Neural cell (in vitro differentiated cells): ENCODE measurements around the gene ROBO4. TPM values are rescaled to one million over a fixed set of nuclear protein-coding genes. Genes with fewer than 3 reads are reported as not detected.

ENCODE experiments used
- H2AFZ ChIP-seq: fragments of 200-600, 300-800 bp; sonication (generic), shearing (Covaris generic); 2 replicates; pipeline ENCODE4 v1.6.0; 2014; ENCODE audit warnings: low read depth, mild to moderate bottlenecking, antibody characterized with exemption, low read length, moderate library complexity
- H3F3A ChIP-seq: fragments of 200-600 bp; shearing (Covaris generic); 2 replicates; pipeline ENCODE4 v1.6.1; 2016; ENCODE audit warnings: mild to moderate bottlenecking, moderate library complexity, mixed read lengths, antibody characterized with exemption, low read length; ENCODE audit not compliant: insufficient read depth, poor library complexity, severe bottlenecking
- H3K27ac ChIP-seq: fragments of 200-600, 300-800 bp; sonication (generic), shearing (Covaris generic); 2 replicates; pipeline ENCODE4 v1.5.1; 2014; ENCODE audit warnings: mild to moderate bottlenecking, low read length, moderate library complexity
- H3K27me3 ChIP-seq: fragments of 300-800, 200-600 bp; sonication (generic), shearing (Covaris generic); 2 replicates; pipeline ENCODE4 v1.6.0; 2014; ENCODE audit warnings: mild to moderate bottlenecking, low read depth, low read length, moderate library complexity; ENCODE audit not compliant: insufficient read depth
- H3K36me3 ChIP-seq: fragments of 300-800, 200-600 bp; sonication (generic), shearing (Covaris generic); 2 replicates; pipeline ENCODE4 v1.5.1; 2014; ENCODE audit warnings: mild to moderate bottlenecking, antibody characterized with exemption, low read length, moderate library complexity; ENCODE audit not compliant: insufficient read depth
- H3K4me2 ChIP-seq: fragments of 300-800, 200-600 bp; sonication (generic), shearing (Covaris generic); 2 replicates; pipeline ENCODE4 v1.6.0; 2014; ENCODE audit warnings: mild to moderate bottlenecking, low read length
- H3K4me3 ChIP-seq: fragments of 300-800, 200-600 bp; sonication (generic), shearing (Covaris generic); 2 replicates; pipeline ENCODE4 v1.5.1; 2014; ENCODE audit warnings: mild to moderate bottlenecking, low read length, moderate library complexity
- H3K79me2 ChIP-seq: fragments of 200-600 bp; shearing (Covaris generic); replicated peaks from 2 replicates; pipeline ENCODE4 v1.6.0; 2014; ENCODE audit warnings: mild to moderate bottlenecking, low read length, moderate library complexity; ENCODE audit not compliant: insufficient read depth
- H3K9ac ChIP-seq: fragments of 300-800, 200-600 bp; sonication (generic), shearing (Covaris generic); 2 replicates; pipeline ENCODE4 v1.6.1; 2016; ENCODE audit warnings: mild to moderate bottlenecking, low read length, mixed read lengths
- H3K9me2 ChIP-seq: fragments of 200-600 bp; shearing (Covaris generic); 2 replicates; pipeline ENCODE4 v1.6.1; 2016; ENCODE audit warnings: mild to moderate bottlenecking, low read length, mixed read lengths; ENCODE audit not compliant: insufficient read depth
- H3K9me3 ChIP-seq: fragments of 200-600, 300-800 bp; sonication (generic), shearing (Covaris generic); 2 replicates; pipeline ENCODE4 v1.6.1; 2016; ENCODE audit warnings: mild to moderate bottlenecking, mixed run types, low read length, moderate library complexity, mixed read lengths
- H4K20me1 ChIP-seq: fragments of 200-600 bp; shearing (Covaris generic); 2 replicates; pipeline ENCODE4 v1.6.1; 2016; ENCODE audit warnings: mild to moderate bottlenecking, mixed run types; ENCODE audit not compliant: insufficient read depth
- EP300 ChIP-seq: fragments of 450-650 bp; conservative IDR thresholded peaks from 2 replicates; pipeline ENCODE4 v1.6.1; 2014; ENCODE audit warnings: antibody characterized with exemption, mild to moderate bottlenecking, moderate library complexity; ENCODE audit not compliant: poor library complexity, severe bottlenecking
- EZH2 ChIP-seq: fragments of 200-600, 300-800 bp; shearing (Covaris generic), sonication (generic); IDR thresholded peaks from 2 replicates; pipeline ENCODE4 v1.6.1; 2014; ENCODE audit warnings: antibody characterized with exemption, low read length, borderline replicate concordance, mild to moderate bottlenecking; ENCODE audit not compliant: insufficient read depth, poor library complexity, severe bottlenecking
- MXI1 ChIP-seq: fragments of 450-650 bp; conservative IDR thresholded peaks from 2 replicates; pipeline ENCODE4 v1.6.1; 2014; ENCODE audit warnings: antibody characterized with exemption, mild to moderate bottlenecking; ENCODE audit not compliant: poor library complexity, severe bottlenecking
- POLR2AphosphoS5 ChIP-seq: IDR thresholded peaks from 2 replicates; pipeline ENCODE4 v1.6.1; 2012
- RAD21 ChIP-seq: fragments of 450-650 bp; conservative IDR thresholded peaks from 2 replicates; pipeline ENCODE4 v1.6.1; 2014; ENCODE audit warnings: antibody characterized with exemption, mild to moderate bottlenecking, moderate library complexity
- REST ChIP-seq: IDR thresholded peaks from 2 replicates; pipeline ENCODE4 v1.6.1; 2012; ENCODE audit warnings: borderline replicate concordance
- SMC3 ChIP-seq: fragments of 450-650 bp; conservative IDR thresholded peaks from 2 replicates; pipeline ENCODE4 v1.6.1; 2014; ENCODE audit warnings: antibody characterized with exemption, mild to moderate bottlenecking, moderate library complexity; ENCODE audit not compliant: poor library complexity
- TAF1 ChIP-seq: IDR thresholded peaks from 2 replicates; pipeline ENCODE4 v1.6.1; 2012; ENCODE audit warnings: low read depth
- polyA plus RNA-seq: library from polyadenylated mRNA; depleted of rRNA; stranded (reverse); fragments of >200 nt; gene quantifications from 2 replicates; pipeline ENCODE4 v1.2.3, GENCODE V29; 2014
- TF ChIP-seq, protein P1 (sequence below): fragments of 450-650 bp; IDR thresholded peaks from 2 replicates; pipeline ENCODE4 v1.5.1; 2014; ENCODE audit warnings: antibody characterized with exemption, mild to moderate bottlenecking, moderate library complexity; ENCODE audit not compliant: poor library complexity, severe bottlenecking

ROBO4 gene
- polyA plus RNA-seq, 1 donor from 2014 or later = not detected

- Histone ChIP-seq H3K79me2 (no peaks in the 10 kb centered on the region), H3K9me2 (no peaks in the 10 kb centered on the region), H3K9ac (no peak overlapping the region), H3K27me3 (no peaks in the 10 kb centered on the region), H3F3A (no peaks in the 10 kb centered on the region), H3K27ac (no peak overlapping the region), H2AFZ (no peak overlapping the region), H3K36me3 (no peaks in the 10 kb centered on the region), H4K20me1 (no peaks in the 10 kb centered on the region), H3K9me3 (no peaks in the 10 kb centered on the region), H3K4me3 (no peak overlapping the region), H3K4me2 (no peak overlapping the region)
- TF ChIP-seq EP300 = no peak
- TF ChIP-seq SMC3 = no peak
- TF ChIP-seq TAF1 = no peak
- no peak for TF ChIP-seq EZH2
- TF ChIP-seq, protein P1, sequence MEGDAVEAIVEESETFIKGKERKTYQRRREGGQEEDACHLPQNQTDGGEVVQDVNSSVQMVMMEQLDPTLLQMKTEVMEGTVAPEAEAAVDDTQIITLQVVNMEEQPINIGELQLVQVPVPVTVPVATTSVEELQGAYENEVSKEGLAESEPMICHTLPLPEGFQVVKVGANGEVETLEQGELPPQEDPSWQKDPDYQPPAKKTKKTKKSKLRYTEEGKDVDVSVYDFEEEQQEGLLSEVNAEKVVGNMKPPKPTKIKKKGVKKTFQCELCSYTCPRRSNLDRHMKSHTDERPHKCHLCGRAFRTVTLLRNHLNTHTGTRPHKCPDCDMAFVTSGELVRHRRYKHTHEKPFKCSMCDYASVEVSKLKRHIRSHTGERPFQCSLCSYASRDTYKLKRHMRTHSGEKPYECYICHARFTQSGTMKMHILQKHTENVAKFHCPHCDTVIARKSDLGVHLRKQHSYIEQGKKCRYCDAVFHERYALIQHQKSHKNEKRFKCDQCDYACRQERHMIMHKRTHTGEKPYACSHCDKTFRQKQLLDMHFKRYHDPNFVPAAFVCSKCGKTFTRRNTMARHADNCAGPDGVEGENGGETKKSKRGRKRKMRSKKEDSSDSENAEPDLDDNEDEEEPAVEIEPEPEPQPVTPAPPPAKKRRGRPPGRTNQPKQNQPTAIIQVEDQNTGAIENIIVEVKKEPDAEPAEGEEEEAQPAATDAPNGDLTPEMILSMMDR = no peak
- no peak for TF ChIP-seq MXI1
- no peak for TF ChIP-seq RAD21
- no peak for TF ChIP-seq POLR2AphosphoS5
- no peak for TF ChIP-seq REST
Observed at GRCh38 chr11:124942466-124943253, 45.0 kb upstream of the ROBO4 start.

GRCh38 chr11:124941703-124942102 is 44.0 kb upstream of the ROBO4 start:
- Histone ChIP-seq H3K27me3 (no peaks in the 10 kb centered on the region), H3K4me2 (no peak overlapping the region), H3K27ac (no peak overlapping the region), H2AFZ (no peak overlapping the region), H3K9ac (no peak overlapping the region), H3K79me2 (no peaks in the 10 kb centered on the region), H3K9me2 (no peaks in the 10 kb centered on the region), H3K9me3 (no peaks in the 10 kb centered on the region), H3F3A (no peaks in the 10 kb centered on the region), H4K20me1 (no peaks in the 10 kb centered on the region), H3K4me3 (no peak overlapping the region), H3K36me3 (no peaks in the 10 kb centered on the region)
- TF ChIP-seq EP300 (no peak), MXI1 (no peak), POLR2AphosphoS5 (no peak), REST (no peak), TAF1 (no peak), RAD21 (no peak), EZH2 (no peak), SMC3 (no peak)
- TF ChIP-seq, protein P1 = no peak
